Measurements from ENCODE around the gene FNDC11.

GRCh38 chr20:63582382-63583063 is 28.6 kb downstream of the FNDC11 start:
- TF ChIP-seq CTCF (conservative IDR thresholded peaks at IDR 0.05; ENCODE audit: low read depth, low read length): no peak
- no peak for TF ChIP-seq EZH2 (IDR thresholded peaks at IDR 0.05; ENCODE audit: low read length, unreplicated experiment)
